GM12878 (cell line): Measurements from ENCODE around the gene SRL. TPM values are rescaled to one million over a fixed set of nuclear protein-coding genes. Genes with fewer than 3 reads are reported as not detected.

ENCODE experiments used
- ATAC-seq: fragments of 200-7000 bp; cut with Tn5 transposase; 3 replicates; pipeline ENCODE4 v1.9.1; 2020; ENCODE audit warnings: mild to moderate bottlenecking, moderate library complexity
- BruUV-seq: library from RNA; stranded (reverse); fragments of 400-500 nt; replicated peaks from 2 replicates; lab custom pipeline; 2021; lab: Mats Ljungman, UMichigan
- CTCF ChIA-PET: fragments of 300-600 bp; sonication (Branson Sonifier 250); formaldehyde crosslinking; extraction: SDS; loops from one replicate; lab custom pipeline; 2021; ENCODE audit warnings: inconsistent platforms; lab: Yijun Ruan, JAX
- POLR2A ChIA-PET: fragments of 350-600 bp; formaldehyde crosslinking; extraction: SDS; loops from one replicate; lab custom pipeline; 2021; ENCODE audit warnings: inconsistent platforms; lab: Charles Lee
- RAD21 ChIA-PET: fragments of 300-600 bp; sonication (Branson Sonifier 250); formaldehyde crosslinking; loops from one replicate; lab custom pipeline; 2023; ENCODE audit warnings: antibody characterized with exemption; ENCODE audit not compliant: unreplicated experiment; lab: Charles Lee
- SMC1A ChIA-PET: fragments of 300-600 bp; sonication (Branson Sonifier 250); formaldehyde crosslinking; loops from one replicate; lab custom pipeline; 2023; ENCODE audit not compliant: unreplicated experiment, uncharacterized antibody; lab: Charles Lee
- DNase-seq: peaks from one replicate; pipeline ENCODE4 v3.0.0-alpha.2; 2011; ENCODE audit warnings: low read depth, low spot score
- FAIRE-seq: peaks from 3 replicates; lab custom pipeline; 2011; peaks lifted over from hg19 to GRCh38; lab: Jason Lieb, UNC
- H2AFZ ChIP-seq: 2 replicates; pipeline ENCODE4 v1.6.0; 2011; ENCODE audit warnings: low read depth, low read length, control low read depth; ENCODE audit not compliant: control insufficient read depth
- H3K27ac ChIP-seq: 2 replicates; pipeline ENCODE4 v1.5.1; 2011; ENCODE audit warnings: control low read depth; ENCODE audit not compliant: control insufficient read depth, insufficient read depth
- H3K27me3 ChIP-seq, 2 experiments: replicated peaks in 1 of 2; 2 replicates each; pipeline versions ENCODE4 v1.6.0 to v1.6.1; 2011; ENCODE audit warnings: low read length in 1 of 2; ENCODE audit not compliant: control insufficient read depth in 2 of 2, insufficient read depth in 2 of 2
- H3K36me3 ChIP-seq, 2 experiments: 2 replicates each; pipeline ENCODE4 v1.5.1; 2011; ENCODE audit warnings: low read length in 1 of 2; ENCODE audit not compliant: control insufficient read depth in 2 of 2, insufficient read depth in 2 of 2
- H3K4me1 ChIP-seq: 2 replicates; pipeline ENCODE4 v1.6.1; 2011; ENCODE audit warnings: mild to moderate bottlenecking, low read length, moderate library complexity, mixed read lengths; ENCODE audit not compliant: control insufficient read depth, insufficient read depth
- H3K4me2 ChIP-seq: 2 replicates; pipeline ENCODE4 v1.6.0; 2011; ENCODE audit warnings: control low read depth; ENCODE audit not compliant: control insufficient read depth, insufficient read depth
- H3K4me3 ChIP-seq: fragments of 200-600 bp; sonication (generic); 2 replicates; pipeline ENCODE4 v1.5.1; 2016
- H3K79me2 ChIP-seq: 2 replicates; pipeline ENCODE4 v1.6.0; 2011; ENCODE audit warnings: low read length; ENCODE audit not compliant: control insufficient read depth, insufficient read depth
- H3K9ac ChIP-seq: 2 replicates; pipeline ENCODE4 v1.8.0; 2011; ENCODE audit warnings: low read length, control low read depth, mixed read lengths; ENCODE audit not compliant: control insufficient read depth, insufficient read depth
- H3K9me3 ChIP-seq: replicated peaks from 3 replicates; pipeline ENCODE4 v1.5.1; 2011; ENCODE audit warnings: mild to moderate bottlenecking, low read length; ENCODE audit not compliant: control insufficient read depth, insufficient read depth
- H4K20me1 ChIP-seq: 2 replicates; pipeline ENCODE4 v1.6.0; 2011; ENCODE audit not compliant: control insufficient read depth, insufficient read depth
- ASH2L ChIP-seq: fragments of 300-600, 200-600 bp; sonication (generic); IDR thresholded peaks from 2 replicates; pipeline ENCODE4 v1.6.1; 2017; ENCODE audit warnings: low read depth, mild to moderate bottlenecking, borderline replicate concordance
- ATF7 ChIP-seq: fragments of 450-650 bp; IDR thresholded peaks from 2 replicates; pipeline ENCODE4 v1.6.1; 2016; ENCODE audit warnings: low read depth, mild to moderate bottlenecking
- CBX3 ChIP-seq: fragments of 200-600 bp; sonication (generic); IDR thresholded peaks from 2 replicates; pipeline ENCODE4 v1.6.1; 2016; ENCODE audit warnings: low read depth, borderline replicate concordance
- CHD4 ChIP-seq: fragments of 200-600 bp; sonication (generic); IDR thresholded peaks from 2 replicates; pipeline ENCODE4 v1.6.1; 2016; ENCODE audit warnings: mild to moderate bottlenecking
- FOXK2 ChIP-seq: fragments of 450-650 bp; IDR thresholded peaks from 2 replicates; pipeline ENCODE4 v1.6.1; 2017; ENCODE audit warnings: mild to moderate bottlenecking, moderate library complexity
- HDAC6 ChIP-seq: fragments of 200-600 bp; sonication (generic); IDR thresholded peaks from one replicate; pipeline ENCODE4 v1.8.0; 2017; ENCODE audit warnings: antibody characterized with exemption; ENCODE audit not compliant: unreplicated experiment
- NR2F1 ChIP-seq: fragments of 450-650 bp; conservative IDR thresholded peaks from 2 replicates; pipeline ENCODE4 v1.6.1; 2017; ENCODE audit warnings: mild to moderate bottlenecking
- SRF ChIP-seq, 2 experiments: IDR thresholded peaks; 2 replicates each; pipeline ENCODE4 v1.6.1; 2011; ENCODE audit warnings: low read depth in 2 of 2, low read length in 2 of 2, mild to moderate bottlenecking in 1 of 2, moderate library complexity in 1 of 2
- WGBS: methylation state at CpG from one replicate; pipeline ENCODE4 v1.1.6; 2016; ENCODE audit warnings: low lambda C conversion rate; ENCODE audit not compliant: insufficient replicate concordance, insufficient coverage; ENCODE audit errors: missing lambda C conversion rate; 5-methylcytosine and 5-hydroxymethylcytosine counted together
- in situ Hi-C: fragments of 300-500 bp; cut with MboI; formaldehyde crosslinking; loops from 9 replicates; pipeline ENCODE4 v1.14.3; 2018; ENCODE audit warnings: mixed read lengths
- intact Hi-C: fragments of 100-400 bp; cut with micrococcal nuclease; formaldehyde crosslinking; loops from one replicate; pipeline ENCODE4 v1.14.2; 2022; ENCODE audit not compliant: unreplicated experiment
- polyA plus RNA-seq, 11 experiments: library from polyadenylated mRNA; depleted of rRNA in 4 of 11; unstranded in 6 of 11; stranded (reverse) in 5 of 11; fragments of >200 nt; fragmentation: Nextera tagmentation in 4 of 11; fragmentation: Illumina TruSeq in 1 of 11; extraction: Ambion mirVana in 4 of 11; extraction: Trizol in 1 of 11; gene quantifications; 1 replicate in 1 of 11; 2 replicates in 10 of 11; pipeline versions ENCODE4 v1.2.1 to v1.2.3, GENCODE V29; 2011 to 2016; ENCODE audit warnings: inconsistent platforms in 2 of 11, missing spikeins in 2 of 11, low read depth in 1 of 11
- total RNA-seq, 4 experiments: library from RNA; depleted of rRNA in 3 of 4; stranded (reverse); fragments of >200 nt in 3 of 4; fragmentation: Illumina TruSeq in 1 of 4; extraction: Trizol in 1 of 4; gene quantifications; 2 replicates each; pipeline versions ENCODE4 v1.2.1 to v1.2.3, GENCODE V29; 2013 to 2021
- TF ChIP-seq, protein P1 (sequence below): fragments of 450-650 bp; IDR thresholded peaks from 2 replicates; pipeline ENCODE4 v1.6.1; 2017; ENCODE audit warnings: antibody characterized with exemption, mild to moderate bottlenecking, moderate library complexity
- TF ChIP-seq, protein P2 (sequence below): fragments of 450-650 bp; IDR thresholded peaks from 2 replicates; pipeline ENCODE4 v1.6.1; 2017; ENCODE audit warnings: mild to moderate bottlenecking
- TF ChIP-seq, protein P3 (sequence below): IDR thresholded peaks from 2 replicates; pipeline ENCODE4 v1.6.1; 2012; ENCODE audit warnings: low read depth, low read length, improper control_type of control experiment
- TF ChIP-seq, protein P4 (sequence below): fragments of 450-650 bp; conservative IDR thresholded peaks from 2 replicates; pipeline ENCODE4 v1.6.1; 2017; ENCODE audit warnings: mild to moderate bottlenecking, moderate library complexity

Gene SRL
- total and polyA plus RNA-seq, 10 of the 15 experiments (the other 5 are each of a cell fraction or from before 2014, with no cell fraction given) = not detected

DNA sequence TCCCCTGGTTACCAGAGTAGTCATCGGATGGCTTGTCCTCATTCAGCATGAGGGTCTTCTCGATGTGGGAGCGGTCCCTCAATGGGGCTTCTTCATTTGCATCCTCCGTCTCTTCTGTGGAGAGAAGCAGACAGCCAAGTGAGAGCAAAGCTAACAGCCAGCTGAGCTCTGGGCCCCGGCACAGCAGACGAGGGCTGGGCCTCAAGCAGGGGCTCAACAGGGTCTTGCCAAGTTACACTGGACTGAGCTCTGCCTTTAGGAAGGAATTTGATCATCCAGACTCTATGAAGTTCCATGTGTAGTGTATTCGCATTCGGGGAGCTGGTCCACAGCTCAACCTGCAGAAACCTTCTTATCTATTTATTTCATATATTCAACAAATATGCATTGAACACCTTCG is 37.4 kb downstream of the SRL start:
- Histone ChIP-seq H2AFZ (no peak overlapping the region), H3K36me3 (no peaks in the 10 kb centered on the region), H3K9me3 (no peaks in the 10 kb centered on the region), H3K27me3 (no peaks in the 10 kb centered on the region), H3K4me1 (no peaks in the 10 kb centered on the region), H3K4me3 (no peak overlapping the region), H3K79me2 (no peaks in the 10 kb centered on the region), H3K9ac (no peak overlapping the region), H3K4me2 (no peak overlapping the region), H4K20me1 (peaks cover 3% of the 10 kb centered on the region; the same call in 1 of the 2 replicates), H3K27ac (no peak overlapping the region)
- POLR2A ChIA-PET = no interaction called here
- DNase-seq = no peak
- BruUV-seq = no TSS peak
- no peak for FAIRE-seq
- intact Hi-C loops = loop anchor here (10.0 kb wide), 1 partner anchor 130 kb away; no protein-coding TSS in a partner anchor
- CTCF ChIA-PET = no interaction called here
- ATAC-seq = no peak
- RAD21 ChIA-PET = interaction anchor here (1.2 kb wide), 1 partner anchor 49 kb away, joined by 3 read pairs; no protein-coding TSS in a partner anchor
- 35% methylated on average over 9 of the region's 9 CpGs for WGBS
- SMC1A ChIA-PET = no interaction called here
- in situ Hi-C loops = no loop called here
- TF ChIP-seq HDAC6 (no peak), ASH2L (no peak), CBX3 (no peak), FOXK2 (no peak), NR2F1 (no peak), ATF7 (no peak), SRF (IDR thresholded peaks at IDR 0.05; ENCODE audit: low read depth in 2 of 2, low read length in 2 of 2) (no peak), CHD4 (no peak)
- TF ChIP-seq, protein P1, sequence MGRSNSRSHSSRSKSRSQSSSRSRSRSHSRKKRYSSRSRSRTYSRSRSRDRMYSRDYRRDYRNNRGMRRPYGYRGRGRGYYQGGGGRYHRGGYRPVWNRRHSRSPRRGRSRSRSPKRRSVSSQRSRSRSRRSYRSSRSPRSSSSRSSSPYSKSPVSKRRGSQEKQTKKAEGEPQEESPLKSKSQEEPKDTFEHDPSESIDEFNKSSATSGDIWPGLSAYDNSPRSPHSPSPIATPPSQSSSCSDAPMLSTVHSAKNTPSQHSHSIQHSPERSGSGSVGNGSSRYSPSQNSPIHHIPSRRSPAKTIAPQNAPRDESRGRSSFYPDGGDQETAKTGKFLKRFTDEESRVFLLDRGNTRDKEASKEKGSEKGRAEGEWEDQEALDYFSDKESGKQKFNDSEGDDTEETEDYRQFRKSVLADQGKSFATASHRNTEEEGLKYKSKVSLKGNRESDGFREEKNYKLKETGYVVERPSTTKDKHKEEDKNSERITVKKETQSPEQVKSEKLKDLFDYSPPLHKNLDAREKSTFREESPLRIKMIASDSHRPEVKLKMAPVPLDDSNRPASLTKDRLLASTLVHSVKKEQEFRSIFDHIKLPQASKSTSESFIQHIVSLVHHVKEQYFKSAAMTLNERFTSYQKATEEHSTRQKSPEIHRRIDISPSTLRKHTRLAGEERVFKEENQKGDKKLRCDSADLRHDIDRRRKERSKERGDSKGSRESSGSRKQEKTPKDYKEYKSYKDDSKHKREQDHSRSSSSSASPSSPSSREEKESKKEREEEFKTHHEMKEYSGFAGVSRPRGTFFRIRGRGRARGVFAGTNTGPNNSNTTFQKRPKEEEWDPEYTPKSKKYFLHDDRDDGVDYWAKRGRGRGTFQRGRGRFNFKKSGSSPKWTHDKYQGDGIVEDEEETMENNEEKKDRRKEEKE = no peak
- TF ChIP-seq, protein P2, sequence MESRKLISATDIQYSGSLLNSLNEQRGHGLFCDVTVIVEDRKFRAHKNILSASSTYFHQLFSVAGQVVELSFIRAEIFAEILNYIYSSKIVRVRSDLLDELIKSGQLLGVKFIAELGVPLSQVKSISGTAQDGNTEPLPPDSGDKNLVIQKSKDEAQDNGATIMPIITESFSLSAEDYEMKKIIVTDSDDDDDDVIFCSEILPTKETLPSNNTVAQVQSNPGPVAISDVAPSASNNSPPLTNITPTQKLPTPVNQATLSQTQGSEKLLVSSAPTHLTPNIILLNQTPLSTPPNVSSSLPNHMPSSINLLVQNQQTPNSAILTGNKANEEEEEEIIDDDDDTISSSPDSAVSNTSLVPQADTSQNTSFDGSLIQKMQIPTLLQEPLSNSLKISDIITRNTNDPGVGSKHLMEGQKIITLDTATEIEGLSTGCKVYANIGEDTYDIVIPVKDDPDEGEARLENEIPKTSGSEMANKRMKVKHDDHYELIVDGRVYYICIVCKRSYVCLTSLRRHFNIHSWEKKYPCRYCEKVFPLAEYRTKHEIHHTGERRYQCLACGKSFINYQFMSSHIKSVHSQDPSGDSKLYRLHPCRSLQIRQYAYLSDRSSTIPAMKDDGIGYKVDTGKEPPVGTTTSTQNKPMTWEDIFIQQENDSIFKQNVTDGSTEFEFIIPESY = no peak
- TF ChIP-seq, protein P3, sequence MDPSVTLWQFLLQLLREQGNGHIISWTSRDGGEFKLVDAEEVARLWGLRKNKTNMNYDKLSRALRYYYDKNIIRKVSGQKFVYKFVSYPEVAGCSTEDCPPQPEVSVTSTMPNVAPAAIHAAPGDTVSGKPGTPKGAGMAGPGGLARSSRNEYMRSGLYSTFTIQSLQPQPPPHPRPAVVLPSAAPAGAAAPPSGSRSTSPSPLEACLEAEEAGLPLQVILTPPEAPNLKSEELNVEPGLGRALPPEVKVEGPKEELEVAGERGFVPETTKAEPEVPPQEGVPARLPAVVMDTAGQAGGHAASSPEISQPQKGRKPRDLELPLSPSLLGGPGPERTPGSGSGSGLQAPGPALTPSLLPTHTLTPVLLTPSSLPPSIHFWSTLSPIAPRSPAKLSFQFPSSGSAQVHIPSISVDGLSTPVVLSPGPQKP = no peak
- TF ChIP-seq, protein P4, sequence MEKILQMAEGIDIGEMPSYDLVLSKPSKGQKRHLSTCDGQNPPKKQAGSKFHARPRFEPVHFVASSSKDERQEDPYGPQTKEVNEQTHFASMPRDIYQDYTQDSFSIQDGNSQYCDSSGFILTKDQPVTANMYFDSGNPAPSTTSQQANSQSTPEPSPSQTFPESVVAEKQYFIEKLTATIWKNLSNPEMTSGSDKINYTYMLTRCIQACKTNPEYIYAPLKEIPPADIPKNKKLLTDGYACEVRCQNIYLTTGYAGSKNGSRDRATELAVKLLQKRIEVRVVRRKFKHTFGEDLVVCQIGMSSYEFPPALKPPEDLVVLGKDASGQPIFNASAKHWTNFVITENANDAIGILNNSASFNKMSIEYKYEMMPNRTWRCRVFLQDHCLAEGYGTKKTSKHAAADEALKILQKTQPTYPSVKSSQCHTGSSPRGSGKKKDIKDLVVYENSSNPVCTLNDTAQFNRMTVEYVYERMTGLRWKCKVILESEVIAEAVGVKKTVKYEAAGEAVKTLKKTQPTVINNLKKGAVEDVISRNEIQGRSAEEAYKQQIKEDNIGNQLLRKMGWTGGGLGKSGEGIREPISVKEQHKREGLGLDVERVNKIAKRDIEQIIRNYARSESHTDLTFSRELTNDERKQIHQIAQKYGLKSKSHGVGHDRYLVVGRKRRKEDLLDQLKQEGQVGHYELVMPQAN = no peak
